HepG2 (cell line): ENCODE measurements around the gene TNNI2. TPM values are rescaled to one million over a fixed set of nuclear protein-coding genes. Genes with fewer than 3 reads are reported as not detected.

Experiments used
- BRD4 ChIP-seq: sonication (generic); formaldehyde crosslinking; IDR thresholded peaks from 2 replicates; pipeline ENCODE4 v1.4.0; 2020; ENCODE audit warnings: missing genetic modification reagents
- CREB1 ChIP-seq, 2 experiments: fragments of 450-650 bp in 1 of 2; IDR thresholded peaks; 2 replicates each; pipeline ENCODE4 v1.6.1; 2016 to 2017; ENCODE audit warnings: control low read depth in 1 of 2, mild to moderate bottlenecking in 1 of 2, missing compliant biosample characterization in 1 of 2, missing genetic modification characterization in 1 of 2
- EED ChIP-seq: sonication (generic); formaldehyde crosslinking; IDR thresholded peaks from 2 replicates; pipeline ENCODE4 v1.5.0; 2020; ENCODE audit warnings: mild to moderate bottlenecking, missing genetic modification reagents
- GMEB2 ChIP-seq: IDR thresholded peaks from 2 replicates; pipeline ENCODE4 v1.6.1; 2016; ENCODE audit warnings: missing biosample characterization, missing genetic modification reagents, low read depth
- GPN1 ChIP-seq: sonication (generic); formaldehyde crosslinking; IDR thresholded peaks from 2 replicates; pipeline ENCODE4 v1.5.1; 2020; ENCODE audit warnings: missing genetic modification reagents, borderline replicate concordance
- HOXA5 ChIP-seq: sonication (generic); formaldehyde crosslinking; IDR thresholded peaks from 2 replicates; pipeline ENCODE4 v1.4.0; 2020; ENCODE audit warnings: missing genetic modification reagents
- NR2C2 ChIP-seq: sonication (generic); formaldehyde crosslinking; IDR thresholded peaks from 2 replicates; pipeline ENCODE4 v1.4.0; 2020; ENCODE audit warnings: missing genetic modification reagents, mild to moderate bottlenecking, moderate library complexity, borderline replicate concordance
- PRDM10 ChIP-seq: sonication (generic); formaldehyde crosslinking; IDR thresholded peaks from 2 replicates; pipeline ENCODE4 v1.4.0; 2020; ENCODE audit warnings: low read depth, missing genetic modification reagents
- ZFP36L1 ChIP-seq: sonication (generic); formaldehyde crosslinking; IDR thresholded peaks from 2 replicates; pipeline ENCODE4 v1.8.0; 2022; ENCODE audit warnings: mild to moderate bottlenecking, missing genetic modification reagents, moderate library complexity
- ZNF337 ChIP-seq: sonication (generic); formaldehyde crosslinking; IDR thresholded peaks from 2 replicates; pipeline ENCODE4 v1.5.1; 2020; ENCODE audit warnings: missing genetic modification reagents, low read depth, mild to moderate bottlenecking, borderline replicate concordance
- ZNF556 ChIP-seq: sonication (generic); formaldehyde crosslinking; IDR thresholded peaks from 2 replicates; pipeline ENCODE4 v1.4.0; 2020; ENCODE audit warnings: mild to moderate bottlenecking, missing genetic modification reagents, borderline replicate concordance
- ZNF598 ChIP-seq: sonication (generic); formaldehyde crosslinking; IDR thresholded peaks from 2 replicates; pipeline ENCODE4 v1.5.1; 2020; ENCODE audit warnings: mild to moderate bottlenecking, missing genetic modification reagents, borderline replicate concordance
- ZNF816 ChIP-seq: sonication (generic); formaldehyde crosslinking; IDR thresholded peaks from 2 replicates; pipeline ENCODE4 v1.8.0; 2022; ENCODE audit warnings: missing genetic modification reagents, mild to moderate bottlenecking, borderline replicate concordance
- polyA plus RNA-seq, 8 experiments: library from polyadenylated mRNA; depleted of rRNA in 3 of 8; stranded (reverse) in 7 of 8; unstranded in 1 of 8; fragments of >200 nt; fragmentation: Illumina TruSeq in 4 of 8; extraction: Trizol in 4 of 8; gene quantifications; 2 replicates each; pipeline versions ENCODE4 v1.2.1 to v1.2.3, GENCODE V29; 2011 to 2016; ENCODE audit warnings: low read depth in 4 of 8, missing spikeins in 1 of 8, mixed read lengths in 1 of 8; ENCODE audit not compliant: insufficient read depth in 1 of 8
- total RNA-seq, 5 experiments: library from RNA; depleted of rRNA; stranded (reverse); fragments of >200 nt; fragmentation: Illumina TruSeq; extraction: Trizol; gene quantifications; 2 replicates each; pipeline ENCODE4 v1.2.3, GENCODE V29; 2016; ENCODE audit warnings: low read depth in 1 of 5
- TF ChIP-seq, protein P1 (sequence below), 2 experiments: sonication (generic) in 1 of 2; formaldehyde crosslinking in 1 of 2; IDR thresholded peaks; 2 replicates each; pipeline versions ENCODE4 v1.6.1 to v1.9.0; 2014 to 2022; ENCODE audit warnings: antibody characterized with exemption in 1 of 2, borderline replicate concordance in 1 of 2, inconsistent platforms in 1 of 2, low read depth in 1 of 2, missing genetic modification reagents in 1 of 2

Gene TNNI2
- total and polyA plus RNA-seq, 2 of the 13 experiments (the other 11 are each of a cell fraction or from before 2014, with no cell fraction given): 7.2 to 12.0 TPM

DNA sequence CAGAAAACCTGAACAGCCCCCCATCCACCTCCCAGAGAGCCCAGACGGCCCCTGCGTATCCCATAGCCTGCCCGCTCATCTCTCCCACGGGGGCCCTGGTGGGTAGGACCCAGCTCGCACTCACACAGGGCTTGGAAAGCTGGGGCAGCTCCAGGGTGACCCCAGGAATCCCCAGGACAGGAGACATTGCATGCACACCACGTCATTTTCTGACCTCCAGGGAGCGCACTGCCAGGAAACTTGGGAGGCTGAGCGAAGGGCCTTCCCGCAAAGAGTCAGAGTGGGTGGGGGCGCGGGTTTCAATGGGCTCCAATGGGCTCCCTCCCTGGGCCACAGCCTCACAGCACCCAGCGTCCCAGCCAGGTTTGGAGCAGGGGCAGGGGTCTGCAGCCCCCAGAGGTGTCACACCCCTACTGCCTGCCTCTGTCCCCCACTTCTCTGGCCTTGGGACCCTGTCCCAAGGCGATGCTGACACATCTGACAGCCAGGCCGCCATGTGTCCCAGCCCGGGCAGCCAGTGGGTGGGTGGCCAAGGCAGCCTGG, 12.2 kb upstream of the TNNI2 start (continued):
- TF ChIP-seq GMEB2 (no peak), HOXA5 (no peak), ZFP36L1 (no peak), NR2C2 (CRISPR knock-in tag) (no peak), CREB1 (IDR thresholded peaks at IDR 0.05) (0 out of 2 replicates have a peak, but pooled peaks have one; percentile 39), CREB1 (CRISPR knock-in tag; IDR thresholded peaks at IDR 0.05) (no peak; the same call in 1 of the 2 replicates), GPN1 (CRISPR knock-in tag) (no peak), ZNF337 (CRISPR knock-in tag) (0 out of 2 replicates have a peak, but pooled peaks have one; percentile 6), ZNF556 (CRISPR knock-in tag) (no peak), EED (CRISPR knock-in tag) (no peak), BRD4 (0 out of 2 replicates have a peak, but pooled peaks have one; percentile 21), PRDM10 (CRISPR knock-in tag) (0 out of 2 replicates have a peak, but pooled peaks have one; percentile 8), ZNF598 (no peak), ZNF816 (CRISPR knock-in tag) (no peak)
- TF ChIP-seq, protein P1, sequence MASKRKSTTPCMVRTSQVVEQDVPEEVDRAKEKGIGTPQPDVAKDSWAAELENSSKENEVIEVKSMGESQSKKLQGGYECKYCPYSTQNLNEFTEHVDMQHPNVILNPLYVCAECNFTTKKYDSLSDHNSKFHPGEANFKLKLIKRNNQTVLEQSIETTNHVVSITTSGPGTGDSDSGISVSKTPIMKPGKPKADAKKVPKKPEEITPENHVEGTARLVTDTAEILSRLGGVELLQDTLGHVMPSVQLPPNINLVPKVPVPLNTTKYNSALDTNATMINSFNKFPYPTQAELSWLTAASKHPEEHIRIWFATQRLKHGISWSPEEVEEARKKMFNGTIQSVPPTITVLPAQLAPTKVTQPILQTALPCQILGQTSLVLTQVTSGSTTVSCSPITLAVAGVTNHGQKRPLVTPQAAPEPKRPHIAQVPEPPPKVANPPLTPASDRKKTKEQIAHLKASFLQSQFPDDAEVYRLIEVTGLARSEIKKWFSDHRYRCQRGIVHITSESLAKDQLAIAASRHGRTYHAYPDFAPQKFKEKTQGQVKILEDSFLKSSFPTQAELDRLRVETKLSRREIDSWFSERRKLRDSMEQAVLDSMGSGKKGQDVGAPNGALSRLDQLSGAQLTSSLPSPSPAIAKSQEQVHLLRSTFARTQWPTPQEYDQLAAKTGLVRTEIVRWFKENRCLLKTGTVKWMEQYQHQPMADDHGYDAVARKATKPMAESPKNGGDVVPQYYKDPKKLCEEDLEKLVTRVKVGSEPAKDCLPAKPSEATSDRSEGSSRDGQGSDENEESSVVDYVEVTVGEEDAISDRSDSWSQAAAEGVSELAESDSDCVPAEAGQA (IDR thresholded peaks at IDR 0.05; ENCODE audit: low read depth): no peak
- TF ChIP-seq, protein P1 (CRISPR knock-in tag; IDR thresholded peaks at IDR 0.05; ENCODE audit: borderline replicate concordance): no peak
